H1 (cell line): ENCODE results near the gene MFSD2B. TPM values are rescaled to one million over a fixed set of nuclear protein-coding genes. Genes with fewer than 3 reads are reported as not detected.

Experiments
- CTCF ChIA-PET: fragments of 300-600 bp; sonication (Branson Sonifier 250); formaldehyde crosslinking; loops from one replicate; lab custom pipeline; 2021; ENCODE audit not compliant: partially characterized antibody; lab: Charles Lee
- POLR2A ChIA-PET: fragments of 300-600 bp; sonication (Branson Sonifier 250); formaldehyde crosslinking; loops from one replicate; lab custom pipeline; 2021; ENCODE audit warnings: inconsistent platforms; ENCODE audit not compliant: partially characterized antibody; lab: Charles Lee
- DNase-seq, 2 experiments: peaks; one replicate each; pipeline versions ENCODE4 v3.0.0 to v3.0.0-alpha.2; 2010 to 2022; ENCODE audit warnings: low spot score in 2 of 2, low read depth in 1 of 2, mixed read lengths in 1 of 2
- FAIRE-seq: peaks from 2 replicates; lab custom pipeline; 2011; peaks lifted over from hg19 to GRCh38; lab: Jason Lieb, UNC
- H2AFZ ChIP-seq: 2 replicates; pipeline ENCODE4 v1.8.1; 2012; ENCODE audit warnings: low read length, inconsistent platforms
- H2AK5ac ChIP-seq: 2 replicates; pipeline ENCODE4 v1.6.1; 2013; ENCODE audit warnings: low read depth, low read length
- H2BK120ac ChIP-seq: replicated peaks from 2 replicates; pipeline ENCODE3; 2013; ENCODE audit warnings: low read depth, low read length, inconsistent platforms
- H2BK12ac ChIP-seq: 2 replicates; pipeline ENCODE4 v1.6.1; 2013; ENCODE audit warnings: low read depth, low read length
- H2BK15ac ChIP-seq: 2 replicates; pipeline ENCODE4 v1.6.1; 2013; ENCODE audit warnings: low read length
- H2BK20ac ChIP-seq: 2 replicates; pipeline ENCODE4 v1.6.1; 2013; ENCODE audit warnings: low read length
- H2BK5ac ChIP-seq: 2 replicates; pipeline ENCODE4 v1.6.1; 2013; ENCODE audit warnings: low read depth, low read length
- H3K14ac ChIP-seq: 2 replicates; pipeline ENCODE4 v1.6.1; 2013; ENCODE audit warnings: inconsistent platforms; ENCODE audit not compliant: insufficient read length
- H3K18ac ChIP-seq: 2 replicates; pipeline ENCODE4 v1.6.1; 2013; ENCODE audit warnings: low read length; ENCODE audit errors: extremely low read depth
- H3K23ac ChIP-seq: 2 replicates; pipeline ENCODE4 v1.6.1; 2013; ENCODE audit warnings: inconsistent platforms; ENCODE audit not compliant: insufficient read length
- H3K23me2 ChIP-seq: 2 replicates; pipeline ENCODE4 v1.6.1; 2013; ENCODE audit warnings: low read depth, low read length
- H3K27ac ChIP-seq: 2 replicates; pipeline ENCODE4 v1.6.1; 2011; ENCODE audit warnings: low read depth, low read length, inconsistent platforms
- H3K27me3 ChIP-seq, 4 experiments: replicated peaks in 1 of 4; 1 replicate in 1 of 4; 2 replicates in 3 of 4; pipeline versions ENCODE4 v1.6.1 to v1.8.1; 2011 to 2013; ENCODE audit warnings: low read length in 3 of 4, mild to moderate bottlenecking in 3 of 4, inconsistent platforms in 2 of 4, mixed read lengths in 2 of 4, moderate library complexity in 1 of 4; ENCODE audit not compliant: control insufficient read depth in 3 of 4, insufficient read depth in 3 of 4; ENCODE audit errors: extremely low read depth in 1 of 4
- H3K36me3 ChIP-seq, 4 experiments: 2 replicates each; pipeline versions ENCODE4 v1.6.1 to v1.8.1; 2011 to 2013; ENCODE audit warnings: mild to moderate bottlenecking in 4 of 4, low read length in 3 of 4, moderate library complexity in 2 of 4, control low read depth in 1 of 4, inconsistent platforms in 1 of 4; ENCODE audit not compliant: insufficient read depth in 4 of 4, control insufficient read depth in 2 of 4
- H3K4ac ChIP-seq: replicated peaks from 2 replicates; pipeline ENCODE3; 2013; ENCODE audit warnings: low read length, low read depth, mixed read lengths, inconsistent platforms; ENCODE audit not compliant: insufficient read length
- H3K4me1 ChIP-seq, 4 experiments: replicated peaks in 1 of 4; 1 replicate in 1 of 4; 2 replicates in 3 of 4; pipeline versions ENCODE4 v1.6.1 to v1.8.1; 2011 to 2013; ENCODE audit warnings: low read length in 3 of 4, inconsistent platforms in 2 of 4, mixed read lengths in 1 of 4; ENCODE audit not compliant: insufficient read depth in 4 of 4, control insufficient read depth in 3 of 4
- H3K4me2 ChIP-seq, 2 experiments: 2 replicates each; pipeline versions ENCODE4 v1.6.1 to v1.8.1; 2011 to 2013; ENCODE audit warnings: low read depth in 2 of 2, low read length in 2 of 2, control low read depth in 1 of 2, inconsistent platforms in 1 of 2, mild to moderate bottlenecking in 1 of 2; ENCODE audit not compliant: insufficient read depth in 1 of 2
- H3K4me3 ChIP-seq, 4 experiments: fragments of 200-600, 300-600 bp in 1 of 4; sonication (generic), shearing (Covaris generic), sonication (Bioruptor Twin) in 1 of 4; 2 replicates each; pipeline versions ENCODE4 v1.5.1 to v1.8.1; 2011 to 2016; ENCODE audit warnings: low read length in 4 of 4, low read depth in 3 of 4, control low read depth in 2 of 4, inconsistent platforms in 2 of 4, mild to moderate bottlenecking in 2 of 4, mixed read lengths in 1 of 4, moderate library complexity in 1 of 4; ENCODE audit not compliant: insufficient read depth in 2 of 4; ENCODE audit errors: extremely low read depth in 1 of 4
- H3K56ac ChIP-seq: replicated peaks from 2 replicates; pipeline ENCODE3; 2013; ENCODE audit warnings: low read depth, mild to moderate bottlenecking, mixed read lengths, low read length, inconsistent platforms; ENCODE audit not compliant: insufficient read length
- H3K79me1 ChIP-seq: 2 replicates; pipeline ENCODE4 v1.6.1; 2013; ENCODE audit warnings: low read depth, low read length, control low read depth
- H3K79me2 ChIP-seq, 2 experiments: 2 replicates each; pipeline versions ENCODE4 v1.6.1 to v1.8.1; 2012 to 2013; ENCODE audit warnings: low read length in 2 of 2, mild to moderate bottlenecking in 2 of 2, inconsistent platforms in 1 of 2; ENCODE audit not compliant: insufficient read depth in 2 of 2, control insufficient read depth in 1 of 2
- H3K9ac ChIP-seq, 4 experiments: replicated peaks in 1 of 4; 1 replicate in 1 of 4; 2 replicates in 3 of 4; pipeline versions ENCODE4 v1.6.1 to v1.8.1; 2011 to 2013; ENCODE audit warnings: low read depth in 3 of 4, low read length in 3 of 4, control low read depth in 2 of 4, mild to moderate bottlenecking in 2 of 4, moderate library complexity in 2 of 4, inconsistent platforms in 1 of 4; ENCODE audit errors: extremely low read depth in 1 of 4
- H3K9me3 ChIP-seq, 2 experiments: 2 replicates each; pipeline versions ENCODE4 v1.6.1 to v1.8.1; 2012 to 2013; ENCODE audit warnings: mild to moderate bottlenecking in 2 of 2, moderate library complexity in 2 of 2, control low read depth in 1 of 2, inconsistent platforms in 1 of 2, low read depth in 1 of 2, low read length in 1 of 2, mixed read lengths in 1 of 2; ENCODE audit not compliant: insufficient read depth in 2 of 2
- H4K20me1 ChIP-seq, 2 experiments: replicated peaks in 1 of 2; 2 replicates each; pipeline versions ENCODE3 to v1.8.1; 2011 to 2013; ENCODE audit warnings: inconsistent platforms in 2 of 2, low read length in 2 of 2, mild to moderate bottlenecking in 1 of 2; ENCODE audit not compliant: insufficient read depth in 2 of 2, control insufficient read depth in 1 of 2
- H4K5ac ChIP-seq: 2 replicates; pipeline ENCODE4 v1.6.1; 2013; ENCODE audit warnings: low read length, low read depth, mixed read lengths, inconsistent platforms; ENCODE audit not compliant: insufficient read length
- H4K8ac ChIP-seq: 2 replicates; pipeline ENCODE4 v1.8.0; 2013; ENCODE audit warnings: mild to moderate bottlenecking, moderate library complexity, low read length, inconsistent platforms; ENCODE audit not compliant: insufficient read depth; ENCODE audit errors: extremely low read depth
- H4K91ac ChIP-seq: replicated peaks from 2 replicates; pipeline ENCODE3; 2013; ENCODE audit warnings: low read length, mixed read lengths, inconsistent platforms; ENCODE audit not compliant: insufficient read length
- BCL11A ChIP-seq, 2 experiments: IDR thresholded peaks; one replicate each; pipeline ENCODE4 v1.6.1; 2011; ENCODE audit warnings: low read depth in 2 of 2, low read length in 2 of 2, mild to moderate bottlenecking in 2 of 2
- CEBPB ChIP-seq: IDR thresholded peaks from 2 replicates; pipeline ENCODE4 v1.6.1; 2012; ENCODE audit warnings: low read depth, low read length
- CHD1 ChIP-seq: IDR thresholded peaks from 2 replicates; pipeline ENCODE4 v1.6.1; 2012; ENCODE audit warnings: low read depth, low read length, improper control_type of control experiment
- SIX5 ChIP-seq: IDR thresholded peaks from 2 replicates; pipeline ENCODE4 v1.6.1; 2011; ENCODE audit warnings: mild to moderate bottlenecking, low read depth, low read length
- TEAD4 ChIP-seq: IDR thresholded peaks from 2 replicates; pipeline ENCODE4 v1.6.1; 2012; ENCODE audit warnings: low read depth, low read length, inconsistent platforms, mixed read lengths
- WGBS, 2 experiments: shearing (Covaris generic) in 1 of 2; methylation state at CpG; one replicate each; pipeline versions ENCODE4 v1.1.6 to v1.1.7; 2013 to 2015; ENCODE audit warnings: low lambda C conversion rate in 2 of 2, mixed read lengths in 2 of 2, inconsistent platforms in 1 of 2, low coverage in 1 of 2, missing lambda C conversion rate in 1 of 2; ENCODE audit not compliant: insufficient replicate concordance in 2 of 2, insufficient coverage in 1 of 2, insufficient read length in 1 of 2; ENCODE audit errors: extremely low coverage in 1 of 2, missing lambda C conversion rate in 1 of 2; 5-methylcytosine and 5-hydroxymethylcytosine counted together
- polyA plus RNA-seq, 7 experiments: library from polyadenylated mRNA; depleted of rRNA in 3 of 7; stranded (reverse) in 5 of 7; unstranded in 2 of 7; fragments of >200 nt in 5 of 7; fragments of 200-250 nt in 2 of 7; gene quantifications; 1 replicate in 5 of 7; 2 replicates in 1 of 7; 4 replicates in 1 of 7; pipeline versions ENCODE4 v1.2.1 to v1.2.3, GENCODE V29; 2011 to 2013; ENCODE audit warnings: missing spikeins in 2 of 7, mixed read lengths in 2 of 7
- total RNA-seq: library from RNA; stranded (reverse); fragmentation: NEBNext Ultra II Directional; extraction: Animal tissue kit (Norgen Biotek cat#: 25700); gene quantifications from 2 replicates; pipeline ENCODE4 v1.2.1, GENCODE V29; 2021
- TF ChIP-seq, protein P1 (sequence below): IDR thresholded peaks from 2 replicates; pipeline ENCODE4 v1.6.1; 2011; ENCODE audit warnings: low read length, improper control_type of control experiment
- TF ChIP-seq, protein P2 (sequence below): IDR thresholded peaks from 2 replicates; pipeline ENCODE4 v1.6.1; 2012; ENCODE audit warnings: inconsistent platforms

MFSD2B gene
- total and polyA plus RNA-seq, 2 of the 8 experiments (the other 6 are each of a cell fraction or from before 2014, with no cell fraction given) = 0.33 to 0.48 TPM

DNA sequence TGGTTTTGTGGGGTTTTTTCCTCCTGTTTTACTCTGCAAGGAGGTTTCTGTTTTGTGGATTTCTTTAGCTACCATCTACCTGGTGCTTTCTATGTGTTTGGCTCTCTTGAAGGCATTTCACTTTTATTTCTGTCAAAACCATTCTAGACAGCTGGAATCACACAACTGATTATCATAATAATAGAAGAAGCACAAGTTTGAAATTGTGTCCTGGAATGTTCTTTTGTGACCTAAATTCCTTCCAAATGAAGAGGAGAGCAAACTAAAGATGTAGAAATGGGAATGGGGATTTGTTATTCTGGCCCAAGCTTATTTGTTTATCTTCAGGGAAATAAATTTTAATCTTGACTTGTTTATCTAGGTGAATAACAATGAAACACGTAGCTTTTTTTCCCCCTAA lies 17.0 kb upstream of the MFSD2B start:
- no peak overlapping the region for H4K8ac ChIP-seq
- no peak overlapping the region for H3K56ac ChIP-seq
- no peaks in the 10 kb centered on the region for H3K79me1 ChIP-seq
- 0 out of 4 replicates have a peak overlapping the region, but pooled peaks of 1 of the 2 experiments have one; percentile 0 for H3K4me2 ChIP-seq
- H3K4me3 ChIP-seq = no peak overlapping the region
- peaks cover 0 to 3% (median 0%) of the 10 kb centered on the region in 4 experiments; a peak in 2 of 7 replicates for H3K4me1 ChIP-seq
- no peak overlapping the region for H3K18ac ChIP-seq
- H4K20me1 ChIP-seq = no peaks in the 10 kb centered on the region
- H2AK5ac ChIP-seq = no peak overlapping the region
- no peak overlapping the region for H4K5ac ChIP-seq
- DNase-seq (no peak), FAIRE-seq (no peak)
- H2BK15ac ChIP-seq = no peak overlapping the region
- H3K9me3 ChIP-seq = no peaks in the 10 kb centered on the region
- no peak overlapping the region for H2BK120ac ChIP-seq
- ChIA-PET POLR2A (interaction anchor here (1.2 to 2.0 kb wide), 3 partner anchors 16 to 83 kb away, joined by 3 to 9 read pairs (median 3); partner anchors contain the start of genes MFSD2B, SF3B6 and WDCP), CTCF (interaction anchor here (1.4 kb wide), 1 partner anchor 29 kb away, joined by 3 read pairs; no protein-coding TSS in a partner anchor)
- H3K36me3 ChIP-seq = no peaks in the 10 kb centered on the region; a peak in 1 of 8 replicates
- H2AFZ ChIP-seq = no peak overlapping the region
- TF ChIP-seq, protein P1, sequence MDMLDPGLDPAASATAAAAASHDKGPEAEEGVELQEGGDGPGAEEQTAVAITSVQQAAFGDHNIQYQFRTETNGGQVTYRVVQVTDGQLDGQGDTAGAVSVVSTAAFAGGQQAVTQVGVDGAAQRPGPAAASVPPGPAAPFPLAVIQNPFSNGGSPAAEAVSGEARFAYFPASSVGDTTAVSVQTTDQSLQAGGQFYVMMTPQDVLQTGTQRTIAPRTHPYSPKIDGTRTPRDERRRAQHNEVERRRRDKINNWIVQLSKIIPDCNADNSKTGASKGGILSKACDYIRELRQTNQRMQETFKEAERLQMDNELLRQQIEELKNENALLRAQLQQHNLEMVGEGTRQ = no peak
- TF ChIP-seq TEAD4 (0 out of 2 replicates have a peak, but pooled peaks have one; percentile 18), CEBPB (no peak), SIX5 (no peak), CHD1 (no peak), BCL11A (IDR thresholded peaks at IDR 0.05; ENCODE audit: low read depth in 2 of 2, low read length in 2 of 2) (no peak)
- TF ChIP-seq, protein P2, sequence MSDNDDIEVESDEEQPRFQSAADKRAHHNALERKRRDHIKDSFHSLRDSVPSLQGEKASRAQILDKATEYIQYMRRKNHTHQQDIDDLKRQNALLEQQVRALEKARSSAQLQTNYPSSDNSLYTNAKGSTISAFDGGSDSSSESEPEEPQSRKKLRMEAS = no peak
- H4K91ac ChIP-seq = no peak overlapping the region
- no peak overlapping the region for H3K27ac ChIP-seq
- no peaks in the 10 kb centered on the region for H3K27me3 ChIP-seq
- no peak overlapping the region for H3K23ac ChIP-seq
- H3K14ac ChIP-seq = no peak overlapping the region
- no peak overlapping the region for H2BK12ac ChIP-seq
- no peak overlapping the region for H2BK5ac ChIP-seq
- no peak overlapping the region for H3K4ac ChIP-seq
- H3K79me2 ChIP-seq = no peaks in the 10 kb centered on the region
- 9% methylated on average over 1 of the region's 1 CpG; no CpG with 5 or more reads in 1 of the 2 experiments for WGBS, 2 experiments
- H2BK20ac ChIP-seq = no peak overlapping the region
- no peak overlapping the region for H3K9ac ChIP-seq
- H3K23me2 ChIP-seq = no peaks in the 10 kb centered on the region
